GM15510 (cell line): Measurements from ENCODE around the gene AP3B1.

Source experiments
- POLR2A ChIP-seq: IDR thresholded peaks from 3 replicates; pipeline ENCODE4 v1.6.1; 2011; ENCODE audit warnings: borderline replicate concordance; ENCODE audit not compliant: insufficient read length; ENCODE audit errors: extremely low read depth

AP3B1 gene

GRCh38 chr5:78127875-78128274 is 166.6 kb downstream of the AP3B1 start:
- TF ChIP-seq POLR2A: no peak

DNA sequence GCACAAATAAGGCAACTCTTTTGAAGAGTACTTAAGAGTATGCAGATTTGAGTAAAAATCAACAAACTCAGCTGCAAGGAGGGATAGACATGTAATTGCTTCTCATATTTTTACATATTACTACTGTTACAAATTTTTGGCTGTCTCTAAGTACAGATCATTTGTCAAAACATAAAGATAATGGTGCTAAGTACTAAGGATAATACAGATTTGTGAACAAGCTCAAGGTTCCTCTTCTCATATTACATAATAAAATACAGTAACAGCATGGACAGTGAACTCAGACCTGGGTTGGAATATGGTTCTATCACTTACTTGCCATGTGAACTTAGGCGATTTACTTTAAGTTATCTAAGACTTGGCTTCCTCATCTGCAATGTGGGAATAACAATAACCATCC is 168.0 kb downstream of the AP3B1 start:
- no peak for TF ChIP-seq POLR2A

DNA sequence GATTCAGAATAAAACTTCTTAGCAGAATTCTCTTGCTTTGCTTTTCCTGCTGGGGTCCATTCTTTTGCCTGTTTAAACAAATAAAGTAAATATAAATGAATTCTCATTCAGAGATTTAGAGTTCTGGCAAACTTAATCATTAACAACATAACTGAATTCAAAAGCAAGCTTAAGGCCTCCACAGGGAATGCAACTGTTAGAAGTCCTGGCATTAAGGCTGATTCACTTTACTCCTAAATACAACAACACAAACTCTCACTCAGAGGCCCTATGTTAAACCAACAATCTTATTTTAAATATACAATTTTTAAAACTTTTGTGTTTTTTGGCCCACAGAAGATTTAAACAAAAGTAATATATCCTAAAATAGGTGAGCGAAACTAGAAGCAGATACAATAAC is 178.3 kb downstream of the AP3B1 start:
- no peak for TF ChIP-seq POLR2A

GRCh38 chr5:78113689-78114264 is 180.7 kb downstream of the AP3B1 start:
- TF ChIP-seq POLR2A: no peak

DNA sequence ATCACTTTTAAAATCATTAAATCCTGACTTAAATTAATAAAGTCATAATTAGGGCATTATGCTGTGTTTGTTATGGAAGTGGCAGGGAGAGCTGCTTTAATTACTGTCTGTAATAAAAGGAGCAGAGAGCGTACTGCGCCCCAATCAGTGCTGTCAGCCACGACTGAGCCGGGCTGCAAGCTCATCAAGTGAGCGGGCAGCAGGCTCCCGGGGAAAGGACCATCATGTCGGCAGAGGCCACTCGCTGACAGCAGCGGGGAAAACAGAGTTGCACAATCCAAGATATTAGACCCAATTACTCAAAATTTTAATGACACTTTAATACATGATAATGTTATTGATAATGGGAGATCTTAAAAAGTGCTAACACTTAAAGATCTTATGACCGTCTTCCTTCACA is 181.6 kb downstream of the AP3B1 start:
- TF ChIP-seq POLR2A: no peak

DNA sequence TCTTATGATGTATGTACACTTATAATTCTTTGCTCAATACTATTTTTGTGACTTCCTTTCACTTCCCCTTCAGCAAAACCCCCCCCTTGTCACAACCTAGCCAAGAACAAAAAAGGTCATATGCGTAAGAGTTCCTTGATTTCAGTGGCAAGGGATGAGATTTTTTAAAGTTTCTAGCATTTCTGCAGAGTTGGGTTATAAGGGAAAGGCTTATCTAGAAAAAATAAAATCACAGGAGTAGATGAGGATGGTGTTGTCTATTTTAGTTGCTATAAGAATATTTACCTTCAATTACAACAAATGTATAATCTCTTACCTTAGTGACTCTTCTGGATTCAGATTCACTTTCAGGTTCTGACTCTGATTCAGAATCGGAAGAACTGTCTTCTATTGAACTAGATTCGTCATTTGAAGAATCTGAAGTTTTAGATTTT is 184.6 kb downstream of the AP3B1 start:
- TF ChIP-seq POLR2A: no peak

- no peak for TF ChIP-seq POLR2A
Observed at GRCh38 chr5:78108564-78108963, 185.9 kb downstream of the AP3B1 start.

DNA sequence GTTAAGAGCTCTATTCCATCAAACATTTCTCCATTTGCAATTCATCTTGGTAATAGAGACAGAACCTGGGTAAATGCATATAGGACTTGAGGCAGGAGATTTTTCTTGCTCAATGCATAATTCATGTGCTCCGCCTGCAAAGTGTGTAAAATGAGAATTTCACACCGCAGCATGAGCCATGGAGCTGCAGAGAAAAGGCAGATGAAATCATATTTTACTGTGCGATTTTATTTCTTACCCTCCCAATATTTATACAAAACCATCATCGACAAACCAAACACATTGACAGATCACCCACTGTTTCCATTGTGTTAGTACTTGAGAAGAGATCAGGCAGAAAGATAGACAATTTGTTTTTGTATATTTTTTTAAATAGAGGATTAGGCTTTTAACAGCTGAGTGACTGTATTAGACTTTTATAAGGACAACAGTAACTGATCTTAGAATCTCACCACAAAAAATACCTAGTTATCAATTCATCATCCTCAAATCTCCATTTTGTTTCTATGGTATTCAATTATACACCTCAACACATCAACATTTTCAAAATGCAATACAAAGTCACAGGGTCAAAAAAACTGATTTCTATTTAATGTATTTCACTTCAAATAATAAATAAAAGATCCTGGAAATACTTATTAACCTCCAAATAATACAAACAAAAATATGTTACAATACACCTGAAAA is 191.1 kb downstream of the AP3B1 start:
- no peak for TF ChIP-seq POLR2A

- TF ChIP-seq POLR2A: no peak
Observed at GRCh38 chr5:78102500-78102899, 192.0 kb downstream of the AP3B1 start.

DNA sequence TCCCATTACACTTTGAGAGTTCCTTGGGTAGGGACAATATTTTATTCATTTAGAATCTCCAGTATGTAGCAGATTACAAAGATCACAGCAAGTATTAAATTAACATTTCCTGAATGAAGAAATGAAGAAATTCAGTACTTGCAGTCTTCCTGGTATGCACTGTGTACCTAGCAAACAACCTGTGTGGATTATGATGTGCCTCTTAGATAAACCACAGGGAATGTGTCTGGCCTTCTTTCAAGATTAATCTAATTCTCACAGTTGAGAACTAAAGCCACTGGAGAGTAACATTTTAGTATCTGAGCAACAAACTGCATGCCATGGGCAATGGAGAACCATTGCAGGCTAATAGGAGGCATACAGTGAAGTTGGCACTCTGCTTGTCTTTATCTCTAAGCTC is 199.4 kb downstream of the AP3B1 start:
- TF ChIP-seq POLR2A: no peak

GRCh38 chr5:78090002-78090401 is 204.5 kb downstream of the AP3B1 start:
- TF ChIP-seq POLR2A: no peak

DNA sequence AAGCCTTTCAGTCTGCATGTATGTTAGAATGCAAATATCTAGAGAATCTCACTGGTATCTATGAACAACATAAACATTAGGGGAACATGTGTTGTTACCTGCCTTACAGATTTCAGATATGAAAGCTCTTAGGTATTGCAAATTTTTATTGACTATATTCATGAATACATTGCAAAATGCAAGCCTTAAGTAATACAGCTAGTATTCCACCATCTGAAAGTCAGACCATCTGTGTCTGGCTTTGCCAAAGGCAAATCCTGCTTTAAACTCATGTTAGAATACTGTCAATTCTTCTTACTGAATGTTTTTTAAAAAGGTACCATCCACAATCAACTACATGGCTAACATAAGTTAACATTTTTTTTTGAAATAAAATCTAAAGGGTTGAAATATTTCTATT is 215.6 kb downstream of the AP3B1 start:
- TF ChIP-seq POLR2A: no peak

GRCh38 chr5:78077369-78078068 is 217.0 kb downstream of the AP3B1 start:
- no peak for TF ChIP-seq POLR2A

DNA sequence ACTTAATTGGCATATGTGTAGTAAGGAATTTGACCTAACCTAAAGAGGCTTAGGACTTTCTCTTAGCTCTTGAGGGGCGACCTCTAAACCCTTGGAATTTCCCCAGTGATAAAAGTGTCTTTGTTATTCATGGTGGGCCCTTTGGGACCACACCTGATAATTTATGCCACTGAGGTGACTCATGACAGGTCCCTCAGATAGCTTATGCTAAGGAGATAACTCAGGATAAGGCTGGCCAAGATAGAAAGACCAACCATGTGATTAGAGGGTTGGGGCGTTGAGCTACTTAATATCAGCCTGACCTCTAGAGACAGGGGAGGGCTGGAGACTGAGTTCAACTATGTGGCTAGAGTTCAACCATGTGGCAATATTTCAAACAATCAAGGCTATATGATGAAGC is 218.1 kb downstream of the AP3B1 start:
- TF ChIP-seq POLR2A: no peak

- no peak for TF ChIP-seq POLR2A
Observed at GRCh38 chr5:78075301-78075700, 219.2 kb downstream of the AP3B1 start.

GRCh38 chr5:78065663-78066062 is 228.8 kb downstream of the AP3B1 start:
- TF ChIP-seq POLR2A: no peak
